ENCODE measurements around the gene ERMAP.

ERMAP gene

DNA sequence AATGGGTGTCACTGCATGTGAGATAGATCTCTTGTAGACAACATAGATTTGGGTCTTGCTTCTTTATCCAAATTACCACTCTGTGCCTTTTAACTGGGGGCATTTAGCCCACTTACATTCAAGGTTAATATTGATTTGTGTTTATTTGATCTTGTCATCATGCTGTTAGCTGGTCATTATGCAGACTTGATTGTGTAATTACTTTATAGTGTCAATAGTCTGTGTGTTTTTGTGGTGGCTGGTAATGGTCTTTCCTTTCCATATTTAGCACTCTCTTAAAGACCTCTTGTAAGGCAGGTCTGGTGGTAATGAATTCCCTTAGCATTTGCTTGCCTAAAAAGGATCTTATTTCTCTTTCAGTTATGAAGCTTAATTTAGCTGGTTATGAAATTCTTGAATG, 59.1 kb downstream of the ERMAP start:
- Histone ChIP-seq H3K4me3 (ENCODE audit: low read length in 2 of 2) (no peak overlapping the region), H2AK5ac (ENCODE audit: low read depth, low read length) (no peak overlapping the region), H3K9ac (ENCODE audit: low read depth, low read length, poor library complexity) (no peak overlapping the region), H2AFZ (ENCODE audit: low read length) (no peak overlapping the region), H2BK5ac (ENCODE audit: low read length) (no peak overlapping the region), H3K14ac (ENCODE audit: low read length) (no peak overlapping the region), H3K36me3 (replicated peaks in 1 of 2; ENCODE audit: control insufficient read depth in 2 of 2, insufficient read depth in 2 of 2, low read length in 2 of 2) (no peaks in the 10 kb centered on the region), H3K27ac (replicated peaks; ENCODE audit: low read length) (no peak overlapping the region), H3K9me3 (replicated peaks in 1 of 2; ENCODE audit: control insufficient read depth in 2 of 2, insufficient read depth in 1 of 2, low read depth in 1 of 2, low read length in 2 of 2) (peaks cover 3 to 4% of the 10 kb centered on the region in 2 donors), H3K4me2 (ENCODE audit: insufficient read depth, low read length, poor library complexity, severe bottlenecking) (no peak overlapping the region), H3K23ac (ENCODE audit: low read depth, low read length, poor library complexity) (no peak overlapping the region), H4K8ac (ENCODE audit: low read depth, low read length) (no peak overlapping the region), H4K91ac (ENCODE audit: low read depth, low read length, poor library complexity) (no peak overlapping the region), H2BK15ac (ENCODE audit: low read length) (no peak overlapping the region), H3K18ac (ENCODE audit: low read length) (no peak overlapping the region), H3K79me1 (ENCODE audit: low read depth, low read length) (peaks cover 2% of the 10 kb centered on the region), H3K27me3 (ENCODE audit: control insufficient read depth in 3 of 3, insufficient read depth in 3 of 3, low read depth in 1 of 3, low read length in 3 of 3) (peaks cover 0 to 2% (median 0%) of the 10 kb centered on the region in 3 experiments), H3K4me1 (ENCODE audit: control insufficient read depth in 2 of 2, insufficient read depth in 1 of 2, low read depth in 1 of 2, low read length in 2 of 2) (peaks cover 0 to 3% of the 10 kb centered on the region in 2 donors), H2BK12ac (ENCODE audit: low read length) (no peak overlapping the region), H3K4ac (ENCODE audit: low read length) (no peak overlapping the region), H2BK120ac (ENCODE audit: low read depth, low read length) (no peak overlapping the region)
- DNase-seq (ENCODE audit: low spot score), result no peak

DNA sequence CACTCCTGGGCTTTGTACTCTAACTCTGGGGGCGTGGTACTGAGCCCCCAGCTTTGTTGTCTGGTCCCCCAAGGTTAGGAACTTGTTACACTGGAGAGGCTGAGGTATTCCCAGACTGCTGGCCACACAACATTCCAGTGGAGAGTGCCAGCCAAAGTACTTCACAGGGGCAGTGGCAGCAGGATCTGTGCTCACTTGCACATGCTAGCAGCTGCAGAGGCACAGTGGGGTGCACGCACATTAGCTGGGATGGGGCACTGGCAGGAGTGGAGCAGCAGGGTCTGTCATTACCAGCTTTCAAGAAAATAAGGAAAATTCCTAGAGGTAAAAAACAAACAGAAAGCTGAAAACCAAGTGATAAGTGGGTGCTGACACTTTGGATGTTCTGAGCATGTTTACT, 60.5 kb downstream of the ERMAP start:
- H3K27me3 ChIP-seq (ENCODE audit: control insufficient read depth in 3 of 3, insufficient read depth in 3 of 3, low read depth in 1 of 3, low read length in 3 of 3), result peaks cover 0 to 2% (median 0%) of the 10 kb centered on the region in 3 experiments
- peaks cover 0 to 3% of the 10 kb centered on the region in 2 donors for H3K4me1 ChIP-seq (ENCODE audit: control insufficient read depth in 2 of 2, insufficient read depth in 1 of 2, low read depth in 1 of 2, low read length in 2 of 2)
- no peak overlapping the region for H4K8ac ChIP-seq (ENCODE audit: low read depth, low read length)
- no peak overlapping the region for H2BK120ac ChIP-seq (ENCODE audit: low read depth, low read length)
- no peak overlapping the region for H2AK5ac ChIP-seq (ENCODE audit: low read depth, low read length)
- peaks cover 2% of the 10 kb centered on the region for H3K79me1 ChIP-seq (ENCODE audit: low read depth, low read length)
- H3K9me3 ChIP-seq (replicated peaks in 1 of 2; ENCODE audit: control insufficient read depth in 2 of 2, insufficient read depth in 1 of 2, low read depth in 1 of 2, low read length in 2 of 2), result peaks cover 3 to 6% of the 10 kb centered on the region in 2 donors
- DNase-seq (ENCODE audit: low spot score), result no peak
- no peak overlapping the region for H2BK5ac ChIP-seq (ENCODE audit: low read length)
- WGBS, 2 donors (ENCODE audit: extremely low coverage in 2 of 2, insufficient read length in 2 of 2, insufficient replicate concordance in 1 of 2), result no CpG with 5 or more reads among the region's 2 CpGs
- H3K4me3 ChIP-seq (ENCODE audit: low read length in 2 of 2), result no peak overlapping the region
- H3K18ac ChIP-seq (ENCODE audit: low read length), result no peak overlapping the region
- no peak overlapping the region for H3K9ac ChIP-seq (ENCODE audit: low read depth, low read length, poor library complexity)
- no peak overlapping the region for H3K27ac ChIP-seq (replicated peaks; ENCODE audit: low read length)
- H3K23ac ChIP-seq (ENCODE audit: low read depth, low read length, poor library complexity), result no peak overlapping the region
- H2BK12ac ChIP-seq (ENCODE audit: low read length), result no peak overlapping the region
- H3K14ac ChIP-seq (ENCODE audit: low read length), result no peak overlapping the region
- H3K4me2 ChIP-seq (ENCODE audit: insufficient read depth, low read length, poor library complexity, severe bottlenecking), result no peak overlapping the region
- no peak overlapping the region for H3K4ac ChIP-seq (ENCODE audit: low read length)
- no peak overlapping the region for H2AFZ ChIP-seq (ENCODE audit: low read length)
- no peaks in the 10 kb centered on the region for H3K36me3 ChIP-seq (replicated peaks in 1 of 2; ENCODE audit: control insufficient read depth in 2 of 2, insufficient read depth in 2 of 2, low read length in 2 of 2)
- H2BK15ac ChIP-seq (ENCODE audit: low read length), result no peak overlapping the region
- H4K91ac ChIP-seq (ENCODE audit: low read depth, low read length, poor library complexity), result no peak overlapping the region

DNA sequence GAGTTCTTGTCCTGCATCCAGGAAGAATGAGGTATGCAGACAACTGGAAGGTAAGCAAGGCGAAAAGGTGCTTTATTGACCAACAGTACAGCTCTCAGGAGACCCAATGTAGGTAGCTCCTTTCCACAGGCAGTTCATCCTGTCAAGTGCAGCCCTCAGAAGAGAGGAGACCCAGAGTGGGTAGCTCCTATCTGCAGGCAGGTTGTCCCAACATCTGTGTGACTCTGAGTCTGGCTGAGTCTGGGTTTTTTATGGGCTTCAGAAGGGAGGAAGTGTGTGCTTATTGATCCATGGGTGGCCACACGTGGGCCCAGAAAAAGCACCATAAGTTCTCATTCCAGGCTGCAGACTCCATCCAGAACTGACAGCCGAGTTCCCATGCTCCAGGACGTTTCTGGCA, 63.5 kb downstream of the ERMAP start:
- no peak overlapping the region for H3K9ac ChIP-seq (ENCODE audit: low read depth, low read length, poor library complexity)
- no CpG with 5 or more reads among the region's 4 CpGs for WGBS, 2 donors (ENCODE audit: extremely low coverage in 2 of 2, insufficient read length in 2 of 2, insufficient replicate concordance in 1 of 2)

DNA sequence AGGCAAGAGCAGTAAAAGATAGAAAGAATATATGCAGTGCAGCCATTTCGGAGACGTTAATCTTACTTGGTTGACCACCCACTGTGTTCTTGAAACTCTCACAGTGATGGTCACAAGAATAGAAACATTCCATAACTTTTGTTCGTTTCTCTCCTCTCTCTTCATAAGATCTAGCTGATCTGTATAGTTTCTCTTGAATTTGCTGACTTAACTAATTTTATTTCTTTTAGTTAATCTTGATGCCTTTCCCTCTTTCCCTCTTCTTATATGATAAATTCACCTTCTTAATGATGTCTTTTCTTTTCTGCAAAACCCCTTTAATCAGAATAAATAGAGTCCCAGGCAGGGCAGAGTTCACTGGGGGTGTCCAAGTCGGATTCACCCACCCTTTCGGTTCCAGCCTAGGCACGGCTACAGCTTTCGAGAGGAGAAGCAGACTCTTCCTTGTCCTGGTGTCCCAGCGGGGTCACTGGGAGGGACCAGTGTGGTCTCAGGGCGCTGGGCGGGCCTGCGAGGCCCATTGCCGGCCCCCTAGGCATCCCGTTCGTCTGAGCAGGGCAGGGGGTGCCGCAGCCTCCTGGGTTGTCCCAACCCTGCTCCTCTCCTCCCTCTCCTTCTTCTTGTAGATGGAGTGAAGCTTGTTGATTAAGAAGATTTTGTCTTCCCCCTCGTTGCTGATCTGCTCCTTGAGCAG, 69.3 kb downstream of the ERMAP start:
- WGBS, 2 donors (ENCODE audit: extremely low coverage in 2 of 2, insufficient read length in 2 of 2, insufficient replicate concordance in 1 of 2), result no CpG with 5 or more reads among the region's 16 CpGs

More for the DNA sequence above, 63.5 kb downstream of the ERMAP start:
- H3K23ac ChIP-seq (ENCODE audit: low read depth, low read length, poor library complexity), result no peak overlapping the region
- no peak overlapping the region for H4K91ac ChIP-seq (ENCODE audit: low read depth, low read length, poor library complexity)
- H2BK12ac ChIP-seq (ENCODE audit: low read length), result no peak overlapping the region
- no peak overlapping the region for H3K14ac ChIP-seq (ENCODE audit: low read length)
- no peak overlapping the region for H3K4me2 ChIP-seq (ENCODE audit: insufficient read depth, low read length, poor library complexity, severe bottlenecking)
- H2AFZ ChIP-seq (ENCODE audit: low read length), result no peak overlapping the region
- no peak overlapping the region for H2BK15ac ChIP-seq (ENCODE audit: low read length)
- no peak overlapping the region for H2AK5ac ChIP-seq (ENCODE audit: low read depth, low read length)
- H3K27me3 ChIP-seq (ENCODE audit: control insufficient read depth in 3 of 3, insufficient read depth in 3 of 3, low read depth in 1 of 3, low read length in 3 of 3), result peaks cover 0 to 4% (median 0%) of the 10 kb centered on the region in 3 experiments
- no peak overlapping the region for H2BK120ac ChIP-seq (ENCODE audit: low read depth, low read length)
- no peak overlapping the region for H4K8ac ChIP-seq (ENCODE audit: low read depth, low read length)
- H3K79me1 ChIP-seq (ENCODE audit: low read depth, low read length), result peaks cover 2% of the 10 kb centered on the region
- no peak overlapping the region for H3K18ac ChIP-seq (ENCODE audit: low read length)
- H2BK5ac ChIP-seq (ENCODE audit: low read length), result no peak overlapping the region
- no peak overlapping the region for H3K4me3 ChIP-seq (ENCODE audit: low read length in 2 of 2)
- peaks cover 0 to 3% of the 10 kb centered on the region in 2 donors for H3K4me1 ChIP-seq (ENCODE audit: control insufficient read depth in 2 of 2, insufficient read depth in 1 of 2, low read depth in 1 of 2, low read length in 2 of 2)
- DNase-seq (ENCODE audit: low spot score), result no peak
- no peak overlapping the region for H3K27ac ChIP-seq (replicated peaks; ENCODE audit: low read length)
- H3K36me3 ChIP-seq (replicated peaks in 1 of 2; ENCODE audit: control insufficient read depth in 2 of 2, insufficient read depth in 2 of 2, low read length in 2 of 2), result no peaks in the 10 kb centered on the region
- peaks cover 3 to 6% of the 10 kb centered on the region in 2 donors for H3K9me3 ChIP-seq (replicated peaks in 1 of 2; ENCODE audit: control insufficient read depth in 2 of 2, insufficient read depth in 1 of 2, low read depth in 1 of 2, low read length in 2 of 2)
- no peak overlapping the region for H3K4ac ChIP-seq (ENCODE audit: low read length)

More for the DNA sequence above, 69.3 kb downstream of the ERMAP start:
- no peak overlapping the region for H3K14ac ChIP-seq (ENCODE audit: low read length)
- H3K4me3 ChIP-seq (ENCODE audit: low read length in 2 of 2), result no peak overlapping the region
- H3K9me3 ChIP-seq (replicated peaks in 1 of 2; ENCODE audit: control insufficient read depth in 2 of 2, insufficient read depth in 1 of 2, low read depth in 1 of 2, low read length in 2 of 2), result no peaks in the 10 kb centered on the region
- H4K8ac ChIP-seq (ENCODE audit: low read depth, low read length), result no peak overlapping the region
- no peak overlapping the region for H2BK120ac ChIP-seq (ENCODE audit: low read depth, low read length)
- H2BK15ac ChIP-seq (ENCODE audit: low read length), result no peak overlapping the region
- no peak overlapping the region for H3K18ac ChIP-seq (ENCODE audit: low read length)
- no peaks in the 10 kb centered on the region for H3K4me1 ChIP-seq (ENCODE audit: control insufficient read depth in 2 of 2, insufficient read depth in 1 of 2, low read depth in 1 of 2, low read length in 2 of 2)
- no peak overlapping the region for H2BK5ac ChIP-seq (ENCODE audit: low read length)
- H3K27ac ChIP-seq (replicated peaks; ENCODE audit: low read length), result no peak overlapping the region
- H3K4me2 ChIP-seq (ENCODE audit: insufficient read depth, low read length, poor library complexity, severe bottlenecking), result no peak overlapping the region
- H3K27me3 ChIP-seq (ENCODE audit: control insufficient read depth in 3 of 3, insufficient read depth in 3 of 3, low read depth in 1 of 3, low read length in 3 of 3), result peaks cover 0 to 3% (median 0%) of the 10 kb centered on the region in 3 experiments
- no peaks in the 10 kb centered on the region for H3K36me3 ChIP-seq (replicated peaks in 1 of 2; ENCODE audit: control insufficient read depth in 2 of 2, insufficient read depth in 2 of 2, low read length in 2 of 2)
- H3K9ac ChIP-seq (ENCODE audit: low read depth, low read length, poor library complexity), result no peak overlapping the region
- peak overlapping the region; percentile 56 for H2AFZ ChIP-seq (ENCODE audit: low read length)
- H3K4ac ChIP-seq (ENCODE audit: low read length), result no peak overlapping the region
- no peak overlapping the region for H4K91ac ChIP-seq (ENCODE audit: low read depth, low read length, poor library complexity)
- no peak overlapping the region for H2AK5ac ChIP-seq (ENCODE audit: low read depth, low read length)
- no peak for DNase-seq (ENCODE audit: low spot score)
- H3K23ac ChIP-seq (ENCODE audit: low read depth, low read length, poor library complexity), result no peak overlapping the region
- H3K79me1 ChIP-seq (ENCODE audit: low read depth, low read length), result no peaks in the 10 kb centered on the region
- H2BK12ac ChIP-seq (ENCODE audit: low read length), result no peak overlapping the region
